ENCODE results near the gene VCAM1.
"Not testable (repeated sequence)": the region's sequence is repeated elsewhere in the genome, so short reads cannot be mapped to it uniquely, and the experiment has no call there.

The VCAM1 gene

DNA sequence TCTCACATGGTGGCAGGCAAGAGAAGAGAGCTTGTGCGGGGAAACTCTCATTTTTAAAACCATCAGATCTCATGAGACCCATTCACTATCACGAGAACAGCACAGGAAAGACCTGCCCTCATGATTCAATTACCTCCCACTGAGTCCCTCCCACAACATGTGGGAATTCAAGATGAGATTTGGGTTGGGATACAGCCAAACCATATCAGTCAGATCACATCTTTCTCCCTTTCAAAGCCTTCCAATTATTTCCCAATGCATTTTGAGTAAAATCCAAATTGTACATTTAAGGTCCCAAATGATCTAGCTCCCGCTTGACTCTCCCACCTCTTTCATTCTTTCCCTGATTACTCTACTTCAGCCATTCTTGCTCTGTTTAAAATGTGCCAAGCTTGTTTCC is 62.2 kb downstream of the VCAM1 start:
- not testable (repeated sequence) for DNase-seq

DNA sequence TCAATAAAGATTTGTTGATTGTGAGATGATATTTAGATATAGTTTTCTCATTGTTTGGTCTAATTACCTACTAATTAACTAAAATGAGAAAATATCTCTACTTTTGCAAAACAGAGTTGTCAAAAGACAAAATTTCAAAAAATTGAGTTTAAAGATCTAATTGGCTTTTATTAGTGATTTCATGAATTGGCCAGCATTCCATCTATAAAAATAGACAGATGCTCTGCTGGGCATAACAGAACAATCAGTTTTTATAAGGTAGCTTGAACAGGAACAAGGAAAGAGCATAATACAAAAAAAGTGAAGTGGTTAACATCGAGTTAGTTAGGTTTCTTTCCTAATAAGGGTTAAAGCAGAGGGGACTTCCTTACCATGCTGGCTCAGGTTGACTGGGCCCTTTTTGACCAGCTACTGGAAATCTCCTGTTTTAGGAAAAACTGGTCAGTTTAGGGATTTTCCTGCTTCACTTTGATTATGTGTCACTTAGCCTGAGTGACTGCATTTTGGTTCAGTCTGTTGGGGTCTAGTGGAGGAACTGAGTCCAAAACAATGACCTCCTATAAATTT is 63.0 kb downstream of the VCAM1 start:
- no peak for DNase-seq

DNA sequence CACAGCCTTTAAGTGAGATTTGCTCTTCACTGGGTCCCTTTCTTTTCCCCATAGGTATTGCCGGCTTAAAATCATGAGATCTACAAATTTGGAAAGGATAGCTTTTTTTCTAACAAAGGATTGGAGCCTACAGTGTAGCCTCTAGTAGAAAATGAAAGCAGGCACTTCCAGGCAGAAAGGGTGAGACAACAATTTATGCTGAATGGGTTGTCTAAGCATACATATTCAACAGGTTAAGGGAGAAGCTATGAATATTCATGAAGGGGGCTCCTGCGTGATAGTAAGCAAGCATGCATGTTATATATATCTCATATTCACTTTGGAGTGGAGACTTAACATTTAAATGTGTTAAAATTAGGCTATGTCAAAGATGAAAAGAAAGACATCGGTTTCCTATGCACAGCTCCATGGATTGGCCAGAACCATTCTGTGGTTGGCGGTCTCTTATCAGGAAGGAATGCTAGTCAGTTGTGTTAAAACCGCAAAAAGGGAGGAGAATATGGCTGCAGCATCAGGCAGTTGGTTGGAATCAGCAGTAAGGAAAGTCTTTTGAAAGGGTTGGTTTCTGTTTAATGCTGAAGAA is 66.0 kb downstream of the VCAM1 start:
- no peak for DNase-seq

DNA sequence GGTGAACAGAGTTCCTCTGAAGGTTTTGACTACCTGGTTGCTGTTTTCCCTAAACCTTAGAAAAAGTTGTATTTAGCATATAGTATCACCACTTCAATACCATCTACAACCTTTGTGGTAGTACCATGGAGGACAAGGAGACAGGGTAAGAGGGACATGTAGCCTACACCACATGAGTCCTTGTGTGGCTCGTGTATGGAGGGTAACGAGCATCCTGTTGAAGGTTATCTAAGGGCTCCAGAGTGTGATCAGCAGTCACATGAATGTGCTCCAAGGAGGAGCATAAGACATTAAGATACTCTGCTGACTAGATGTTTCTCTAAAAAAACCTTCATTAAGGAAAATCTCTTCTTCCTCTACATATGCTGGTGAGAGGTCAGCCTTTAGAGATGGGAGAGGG is 67.3 kb downstream of the VCAM1 start:
- no peak for DNase-seq

Data from NCI-H2171 treated with DMSO at 0.1 percent for 48 hours (cell line).